Glomerular visceral epithelial cell (primary cell): ENCODE measurements around the gene CD36.

ENCODE experiments used
- DNase-seq: peaks from one replicate; pipeline ENCODE4 v3.0.0-alpha.2; 2016; ENCODE audit errors: extremely low spot score

Gene CD36

GRCh38 chr7:80624763-80625162 lies 13.7 kb upstream of the CD36 start:
- DNase-seq: no peak

GRCh38 chr7:80629023-80629422 lies 9.4 kb upstream of the CD36 start:
- no peak for DNase-seq

- no peak for DNase-seq
Measured at GRCh38 chr7:80630608-80631405, 7.6 kb upstream of the CD36 start.

- no peak for DNase-seq
Measured at GRCh38 chr7:80631421-80631820, 7.0 kb upstream of the CD36 start.

GRCh38 chr7:80632139-80632538 lies 6.3 kb upstream of the CD36 start:
- no peak for DNase-seq

- DNase-seq: no peak
Measured at GRCh38 chr7:80632819-80633218, 5.6 kb upstream of the CD36 start.

- DNase-seq: no peak
Measured at GRCh38 chr7:80634505-80634904, 3.9 kb upstream of the CD36 start.

GRCh38 chr7:80635533-80635932 lies 2.9 kb upstream of the CD36 start:
- no peak for DNase-seq

GRCh38 chr7:80635998-80636397 lies 2.4 kb upstream of the CD36 start:
- DNase-seq: no peak

- DNase-seq: no peak
Measured at GRCh38 chr7:80636709-80637108, 1.7 kb upstream of the CD36 start.

GRCh38 chr7:80637454-80637853 lies 988 bp upstream of the CD36 start:
- no peak for DNase-seq

- no peak for DNase-seq
Measured at GRCh38 chr7:80639011-80639410, 569 bp downstream of the CD36 start.

GRCh38 chr7:80640846-80641245 lies 2.4 kb downstream of the CD36 start:
- DNase-seq: peak; percentile 63

- no peak for DNase-seq
Measured at GRCh38 chr7:80641548-80641947, 3.1 kb downstream of the CD36 start.

GRCh38 chr7:80642871-80643270 lies 4.4 kb downstream of the CD36 start:
- no peak for DNase-seq

- DNase-seq: peak; percentile 3
Measured at GRCh38 chr7:80643336-80643915, 5.0 kb downstream of the CD36 start.

- DNase-seq: no peak
Measured at GRCh38 chr7:80644054-80644453, 5.6 kb downstream of the CD36 start.

GRCh38 chr7:80646083-80646865 lies 7.8 kb downstream of the CD36 start:
- no peak for DNase-seq

- no peak for DNase-seq
Measured at GRCh38 chr7:80647436-80647835, 9.0 kb downstream of the CD36 start.

GRCh38 chr7:80648031-80648600 lies 9.7 kb downstream of the CD36 start:
- no peak for DNase-seq

GRCh38 chr7:80649011-80649410 lies 10.6 kb downstream of the CD36 start:
- no peak for DNase-seq

GRCh38 chr7:80650030-80650429 lies 11.6 kb downstream of the CD36 start:
- DNase-seq: no peak

- no peak for DNase-seq
Measured at GRCh38 chr7:80651471-80651870, 13.0 kb downstream of the CD36 start.
